H1 (cell line): Measurements from ENCODE around the gene KHSRP. TPM values are rescaled to one million over a fixed set of nuclear protein-coding genes. Genes with fewer than 3 reads are reported as not detected.

ENCODE experiments used
- CTCF ChIA-PET: fragments of 300-600 bp; sonication (Branson Sonifier 250); formaldehyde crosslinking; loops from one replicate; lab custom pipeline; 2021; ENCODE audit not compliant: partially characterized antibody; lab: Charles Lee
- POLR2A ChIA-PET: fragments of 300-600 bp; sonication (Branson Sonifier 250); formaldehyde crosslinking; loops from one replicate; lab custom pipeline; 2021; ENCODE audit warnings: inconsistent platforms; ENCODE audit not compliant: partially characterized antibody; lab: Charles Lee
- DNase-seq, 2 experiments: peaks; one replicate each; pipeline versions ENCODE4 v3.0.0 to v3.0.0-alpha.2; 2010 to 2022; ENCODE audit warnings: low spot score in 2 of 2, low read depth in 1 of 2, mixed read lengths in 1 of 2
- FAIRE-seq: peaks from 2 replicates; lab custom pipeline; 2011; peaks lifted over from hg19 to GRCh38; lab: Jason Lieb, UNC
- H2AFZ ChIP-seq: 2 replicates; pipeline ENCODE4 v1.8.1; 2012; ENCODE audit warnings: low read length, inconsistent platforms
- H2AK5ac ChIP-seq: 2 replicates; pipeline ENCODE4 v1.6.1; 2013; ENCODE audit warnings: low read depth, low read length
- H2BK120ac ChIP-seq: replicated peaks from 2 replicates; pipeline ENCODE3; 2013; ENCODE audit warnings: low read depth, low read length, inconsistent platforms
- H2BK12ac ChIP-seq: 2 replicates; pipeline ENCODE4 v1.6.1; 2013; ENCODE audit warnings: low read depth, low read length
- H2BK15ac ChIP-seq: 2 replicates; pipeline ENCODE4 v1.6.1; 2013; ENCODE audit warnings: low read length
- H2BK20ac ChIP-seq: 2 replicates; pipeline ENCODE4 v1.6.1; 2013; ENCODE audit warnings: low read length
- H2BK5ac ChIP-seq: 2 replicates; pipeline ENCODE4 v1.6.1; 2013; ENCODE audit warnings: low read depth, low read length
- H3K14ac ChIP-seq: 2 replicates; pipeline ENCODE4 v1.6.1; 2013; ENCODE audit warnings: inconsistent platforms; ENCODE audit not compliant: insufficient read length
- H3K18ac ChIP-seq: 2 replicates; pipeline ENCODE4 v1.6.1; 2013; ENCODE audit warnings: low read length; ENCODE audit errors: extremely low read depth
- H3K23ac ChIP-seq: 2 replicates; pipeline ENCODE4 v1.6.1; 2013; ENCODE audit warnings: inconsistent platforms; ENCODE audit not compliant: insufficient read length
- H3K23me2 ChIP-seq: 2 replicates; pipeline ENCODE4 v1.6.1; 2013; ENCODE audit warnings: low read depth, low read length
- H3K27ac ChIP-seq: 2 replicates; pipeline ENCODE4 v1.6.1; 2011; ENCODE audit warnings: low read depth, low read length, inconsistent platforms
- H3K27me3 ChIP-seq, 4 experiments: replicated peaks in 1 of 4; 1 replicate in 1 of 4; 2 replicates in 3 of 4; pipeline versions ENCODE4 v1.6.1 to v1.8.1; 2011 to 2013; ENCODE audit warnings: low read length in 3 of 4, mild to moderate bottlenecking in 3 of 4, inconsistent platforms in 2 of 4, mixed read lengths in 2 of 4, moderate library complexity in 1 of 4; ENCODE audit not compliant: control insufficient read depth in 3 of 4, insufficient read depth in 3 of 4; ENCODE audit errors: extremely low read depth in 1 of 4
- H3K36me3 ChIP-seq, 4 experiments: 2 replicates each; pipeline versions ENCODE4 v1.6.1 to v1.8.1; 2011 to 2013; ENCODE audit warnings: mild to moderate bottlenecking in 4 of 4, low read length in 3 of 4, moderate library complexity in 2 of 4, control low read depth in 1 of 4, inconsistent platforms in 1 of 4; ENCODE audit not compliant: insufficient read depth in 4 of 4, control insufficient read depth in 2 of 4
- H3K4ac ChIP-seq: replicated peaks from 2 replicates; pipeline ENCODE3; 2013; ENCODE audit warnings: low read length, low read depth, mixed read lengths, inconsistent platforms; ENCODE audit not compliant: insufficient read length
- H3K4me1 ChIP-seq, 4 experiments: replicated peaks in 1 of 4; 1 replicate in 1 of 4; 2 replicates in 3 of 4; pipeline versions ENCODE4 v1.6.1 to v1.8.1; 2011 to 2013; ENCODE audit warnings: low read length in 3 of 4, inconsistent platforms in 2 of 4, mixed read lengths in 1 of 4; ENCODE audit not compliant: insufficient read depth in 4 of 4, control insufficient read depth in 3 of 4
- H3K4me2 ChIP-seq, 2 experiments: 2 replicates each; pipeline versions ENCODE4 v1.6.1 to v1.8.1; 2011 to 2013; ENCODE audit warnings: low read depth in 2 of 2, low read length in 2 of 2, control low read depth in 1 of 2, inconsistent platforms in 1 of 2, mild to moderate bottlenecking in 1 of 2; ENCODE audit not compliant: insufficient read depth in 1 of 2
- H3K4me3 ChIP-seq, 4 experiments: fragments of 200-600, 300-600 bp in 1 of 4; sonication (generic), shearing (Covaris generic), sonication (Bioruptor Twin) in 1 of 4; 2 replicates each; pipeline versions ENCODE4 v1.5.1 to v1.8.1; 2011 to 2016; ENCODE audit warnings: low read length in 4 of 4, low read depth in 3 of 4, control low read depth in 2 of 4, inconsistent platforms in 2 of 4, mild to moderate bottlenecking in 2 of 4, mixed read lengths in 1 of 4, moderate library complexity in 1 of 4; ENCODE audit not compliant: insufficient read depth in 2 of 4; ENCODE audit errors: extremely low read depth in 1 of 4
- H3K56ac ChIP-seq: replicated peaks from 2 replicates; pipeline ENCODE3; 2013; ENCODE audit warnings: low read depth, mild to moderate bottlenecking, mixed read lengths, low read length, inconsistent platforms; ENCODE audit not compliant: insufficient read length
- H3K79me1 ChIP-seq: 2 replicates; pipeline ENCODE4 v1.6.1; 2013; ENCODE audit warnings: low read depth, low read length, control low read depth
- H3K79me2 ChIP-seq, 2 experiments: 2 replicates each; pipeline versions ENCODE4 v1.6.1 to v1.8.1; 2012 to 2013; ENCODE audit warnings: low read length in 2 of 2, mild to moderate bottlenecking in 2 of 2, inconsistent platforms in 1 of 2; ENCODE audit not compliant: insufficient read depth in 2 of 2, control insufficient read depth in 1 of 2
- H3K9ac ChIP-seq, 4 experiments: replicated peaks in 1 of 4; 1 replicate in 1 of 4; 2 replicates in 3 of 4; pipeline versions ENCODE4 v1.6.1 to v1.8.1; 2011 to 2013; ENCODE audit warnings: low read depth in 3 of 4, low read length in 3 of 4, control low read depth in 2 of 4, mild to moderate bottlenecking in 2 of 4, moderate library complexity in 2 of 4, inconsistent platforms in 1 of 4; ENCODE audit errors: extremely low read depth in 1 of 4
- H3K9me3 ChIP-seq, 2 experiments: 2 replicates each; pipeline versions ENCODE4 v1.6.1 to v1.8.1; 2012 to 2013; ENCODE audit warnings: mild to moderate bottlenecking in 2 of 2, moderate library complexity in 2 of 2, control low read depth in 1 of 2, inconsistent platforms in 1 of 2, low read depth in 1 of 2, low read length in 1 of 2, mixed read lengths in 1 of 2; ENCODE audit not compliant: insufficient read depth in 2 of 2
- H4K20me1 ChIP-seq, 2 experiments: replicated peaks in 1 of 2; 2 replicates each; pipeline versions ENCODE3 to v1.8.1; 2011 to 2013; ENCODE audit warnings: inconsistent platforms in 2 of 2, low read length in 2 of 2, mild to moderate bottlenecking in 1 of 2; ENCODE audit not compliant: insufficient read depth in 2 of 2, control insufficient read depth in 1 of 2
- H4K5ac ChIP-seq: 2 replicates; pipeline ENCODE4 v1.6.1; 2013; ENCODE audit warnings: low read length, low read depth, mixed read lengths, inconsistent platforms; ENCODE audit not compliant: insufficient read length
- H4K8ac ChIP-seq: 2 replicates; pipeline ENCODE4 v1.8.0; 2013; ENCODE audit warnings: mild to moderate bottlenecking, moderate library complexity, low read length, inconsistent platforms; ENCODE audit not compliant: insufficient read depth; ENCODE audit errors: extremely low read depth
- H4K91ac ChIP-seq: replicated peaks from 2 replicates; pipeline ENCODE3; 2013; ENCODE audit warnings: low read length, mixed read lengths, inconsistent platforms; ENCODE audit not compliant: insufficient read length
- ASH2L ChIP-seq: fragments of 200-600, 300-600 bp; sonication (generic); IDR thresholded peaks from one replicate; pipeline ENCODE4 v1.7.1; 2017; ENCODE audit warnings: low read length
- ATF3 ChIP-seq: IDR thresholded peaks from 2 replicates; pipeline ENCODE4 v1.6.1; 2011; ENCODE audit warnings: low read depth, mild to moderate bottlenecking, low read length; ENCODE audit not compliant: insufficient read depth
- CHD1 ChIP-seq: IDR thresholded peaks from 2 replicates; pipeline ENCODE4 v1.6.1; 2012; ENCODE audit warnings: low read depth, low read length, improper control_type of control experiment
- EZH2 ChIP-seq: fragments of 200-600 bp; sonication (generic); IDR thresholded peaks from 2 replicates; pipeline ENCODE4 v1.7.1; 2012; ENCODE audit warnings: low read depth, mild to moderate bottlenecking, moderate library complexity, low read length, inconsistent platforms; ENCODE audit not compliant: severe bottlenecking
- KDM4A ChIP-seq: IDR thresholded peaks from one replicate; pipeline ENCODE4 v1.7.1; 2012; ENCODE audit warnings: low read depth, mild to moderate bottlenecking, moderate library complexity, low read length, inconsistent platforms; ENCODE audit not compliant: severe bottlenecking
- KDM5A ChIP-seq: fragments of 200-600 bp; IDR thresholded peaks from 2 replicates; pipeline ENCODE4 v1.7.1; 2012; ENCODE audit warnings: mild to moderate bottlenecking, low read length, inconsistent platforms, mixed read lengths
- POU5F1 ChIP-seq: IDR thresholded peaks from 2 replicates; pipeline ENCODE4 v1.6.1; 2011; ENCODE audit warnings: low read depth, mild to moderate bottlenecking, low read length, moderate library complexity
- RFX5 ChIP-seq: IDR thresholded peaks from 2 replicates; pipeline ENCODE4 v1.6.1; 2011; ENCODE audit warnings: low read depth, low read length, improper control_type of control experiment, borderline replicate concordance
- SAP30 ChIP-seq: fragments of 300-600 bp; sonication (generic); IDR thresholded peaks from 2 replicates; pipeline ENCODE4 v1.7.1; 2012; ENCODE audit warnings: low read length, moderate library complexity, mild to moderate bottlenecking, inconsistent platforms; ENCODE audit not compliant: insufficient read depth, insufficient replicate concordance
- SP2 ChIP-seq: IDR thresholded peaks from 2 replicates; pipeline ENCODE4 v1.6.1; 2012; ENCODE audit warnings: mild to moderate bottlenecking, low read length, inconsistent platforms
- WGBS, 2 experiments: shearing (Covaris generic) in 1 of 2; methylation state at CpG; one replicate each; pipeline versions ENCODE4 v1.1.6 to v1.1.7; 2013 to 2015; ENCODE audit warnings: low lambda C conversion rate in 2 of 2, mixed read lengths in 2 of 2, inconsistent platforms in 1 of 2, low coverage in 1 of 2, missing lambda C conversion rate in 1 of 2; ENCODE audit not compliant: insufficient replicate concordance in 2 of 2, insufficient coverage in 1 of 2, insufficient read length in 1 of 2; ENCODE audit errors: extremely low coverage in 1 of 2, missing lambda C conversion rate in 1 of 2; 5-methylcytosine and 5-hydroxymethylcytosine counted together
- polyA plus RNA-seq, 7 experiments: library from polyadenylated mRNA; depleted of rRNA in 3 of 7; stranded (reverse) in 5 of 7; unstranded in 2 of 7; fragments of >200 nt in 5 of 7; fragments of 200-250 nt in 2 of 7; gene quantifications; 1 replicate in 5 of 7; 2 replicates in 1 of 7; 4 replicates in 1 of 7; pipeline versions ENCODE4 v1.2.1 to v1.2.3, GENCODE V29; 2011 to 2013; ENCODE audit warnings: missing spikeins in 2 of 7, mixed read lengths in 2 of 7
- total RNA-seq: library from RNA; stranded (reverse); fragmentation: NEBNext Ultra II Directional; extraction: Animal tissue kit (Norgen Biotek cat#: 25700); gene quantifications from 2 replicates; pipeline ENCODE4 v1.2.1, GENCODE V29; 2021

KHSRP gene
- total and polyA plus RNA-seq, 2 of the 8 experiments (the other 6 are each of a cell fraction or from before 2014, with no cell fraction given): 143 to 573 TPM

- Histone ChIP-seq H3K4me3 (no peak overlapping the region), H4K91ac (no peak overlapping the region), H3K23ac (no peak overlapping the region), H2BK20ac (no peak overlapping the region), H2BK5ac (peak overlapping the region; percentile 32; the same call in 1 of the 2 replicates), H3K27me3 (no peaks in the 10 kb centered on the region; a peak in 1 of 7 replicates), H3K18ac (no peak overlapping the region), H3K27ac (no peak overlapping the region; the same call in 1 of the 2 replicates), H2AFZ (no peak overlapping the region), H2BK120ac (no peak overlapping the region), H3K79me1 (peaks cover 20% of the 10 kb centered on the region), H2BK15ac (no peak overlapping the region), H3K14ac (no peak overlapping the region), H3K36me3 (peaks cover 48 to 60% (median 58%) of the 10 kb centered on the region in 4 experiments), H4K20me1 (peaks cover 52 to 67% of the 10 kb centered on the region in 2 experiments), H3K9ac (peak overlapping the region in 1 of 4 experiments; percentile 6; a peak in 1 of 7 replicates), H3K4ac (no peak overlapping the region), H2AK5ac (no peak overlapping the region), H3K9me3 (peaks cover 0 to 5% of the 10 kb centered on the region in 2 experiments; a peak in 2 of 4 replicates), H3K79me2 (peaks cover 34 to 69% of the 10 kb centered on the region in 2 experiments), H3K4me1 (peaks cover 0 to 4% (median 0%) of the 10 kb centered on the region in 4 experiments; a peak in 2 of 7 replicates), H3K23me2 (peaks cover 8% of the 10 kb centered on the region), H3K4me2 (peak overlapping the region in 1 of 2 experiments; percentile 90; a peak in 2 of 4 replicates), H4K8ac (peak overlapping the region; percentile 51; the same call in 1 of the 2 replicates), H2BK12ac (no peak overlapping the region), H3K56ac (no peak overlapping the region), H4K5ac (no peak overlapping the region)
- FAIRE-seq: no peak
- CTCF ChIA-PET: interaction anchor here (0.9 to 2.4 kb wide), 6 partner anchors 9 to 294 kb away, joined by 3 to 5 read pairs (median 4); no protein-coding TSS in a partner anchor
- POLR2A ChIA-PET: interaction anchor here (0.7 to 4.2 kb wide), 12 partner anchors 9 to 61 kb away, joined by 3 to 26 read pairs (median 4); partner anchors contain the start of gene CRB3
- DNase-seq: no peak
- WGBS, 2 experiments: 93% methylated on average over 19 of the region's 20 CpGs; no CpG with 5 or more reads in 1 of the 2 experiments
- TF ChIP-seq EZH2: no peak
- no peak for TF ChIP-seq SP2
- no peak for TF ChIP-seq CHD1
- TF ChIP-seq ATF3: no peak
- TF ChIP-seq RFX5: no peak
- no peak for TF ChIP-seq ASH2L
- no peak for TF ChIP-seq KDM5A
- no peak for TF ChIP-seq POU5F1
- no peak for TF ChIP-seq SAP30
- TF ChIP-seq KDM4A: no peak
Observed at GRCh38 chr19:6421075-6422014, 3.3 kb downstream of the KHSRP start.
